Activated CD8-positive, alpha-beta memory T cell treated with anti-CD3 and anti-CD28 coated beads, Interleukin-2, amount 10 ng/mL, durations not matched to agents 7 days and 5 days (primary cell): Measurements from ENCODE around the gene PAK5. TPM values are rescaled to one million over a fixed set of nuclear protein-coding genes. Genes with fewer than 3 reads are reported as not detected.

Experiments used
- ATAC-seq: fragments of 150-1000 bp; cut with Tn5 transposase; one replicate; pipeline ENCODE4 v1.10.0; 2021; ENCODE audit warnings: moderate library complexity
- CTCF ChIA-PET: fragments of 350-600 bp; sonication (Branson Sonifier 250); formaldehyde crosslinking; loops from one replicate; lab custom pipeline; 2021; ENCODE audit warnings: antibody characterized with exemption; lab: Charles Lee
- DNase-seq: peaks from one replicate; pipeline ENCODE4 v3.0.0-alpha.2; 2020
- H3K27ac Mint-ChIP-seq: one replicate; pipeline ENCODE4 v1.8.0; 2021; ENCODE audit warnings: mild to moderate bottlenecking, mixed read lengths
- H3K27me3 Mint-ChIP-seq: one replicate; pipeline ENCODE4 v1.8.0; 2021; ENCODE audit warnings: mixed read lengths
- H3K36me3 Mint-ChIP-seq: one replicate; pipeline ENCODE4 v1.8.0; 2021; ENCODE audit warnings: mild to moderate bottlenecking, mixed read lengths
- H3K4me1 Mint-ChIP-seq: one replicate; pipeline ENCODE4 v1.8.0; 2021; ENCODE audit warnings: mixed read lengths
- H3K4me3 Mint-ChIP-seq: one replicate; pipeline ENCODE4 v1.8.0; 2021; ENCODE audit warnings: mild to moderate bottlenecking, moderate library complexity, mixed read lengths
- H3K9me3 Mint-ChIP-seq: one replicate; pipeline ENCODE4 v1.8.0; 2022; ENCODE audit warnings: low read depth, mixed read lengths
- total RNA-seq, 2 experiments: library from RNA; stranded (reverse); gene quantifications; one replicate each; pipeline ENCODE4 v1.2.3, GENCODE V29; 2021

PAK5 gene
- not detected for total RNA-seq

- peaks cover 18% of the 10 kb centered on the region for H3K27me3 Mint-ChIP-seq
- no peaks in the 10 kb centered on the region for H3K36me3 Mint-ChIP-seq
- no peak within 1 kb of the TSS for H3K27ac Mint-ChIP-seq
- ATAC-seq = no peak
- H3K4me1 Mint-ChIP-seq = no peaks in the 10 kb centered on the region
- no peaks in the 10 kb centered on the region for H3K9me3 Mint-ChIP-seq
- no peak for DNase-seq
- CTCF ChIA-PET = no interaction called here
- no peak within 1 kb of the TSS for H3K4me3 Mint-ChIP-seq
These were observed at the start of gene PAK5 for GRCh38 chr20:9838378-9839295. PAK5 (minus strand) TSS chr20:9839076; CDS start chr20:9644328, 194,748 bp downstream.

- ATAC-seq = no peak
- H3K27ac Mint-ChIP-seq = no peak overlapping the region
These were observed 48.8 kb upstream of the PAK5 start for GRCh38 chr20:9887706-9888105.

GRCh38 chr20:9886227-9886626, 47.4 kb upstream of the PAK5 start:
- Mint-ChIP-seq H3K4me3 (no peak overlapping the region), H3K27ac (no peak overlapping the region)
- no peak for ATAC-seq

More at GRCh38 chr20:9887706-9888105, 48.8 kb upstream of the PAK5 start:
- Mint-ChIP-seq H3K27me3 (no peaks in the 10 kb centered on the region), H3K9me3 (no peaks in the 10 kb centered on the region), H3K4me3 (no peak overlapping the region), H3K36me3 (no peaks in the 10 kb centered on the region), H3K4me1 (peaks cover 4% of the 10 kb centered on the region)
- DNase-seq = no peak
- CTCF ChIA-PET = interaction anchor here (0.7 kb wide), 1 partner anchor 25 kb away, joined by 3 read pairs; no protein-coding TSS in a partner anchor

GRCh38 chr20:9884666-9885065, 45.8 kb upstream of the PAK5 start:
- CTCF ChIA-PET = no interaction called here
- Mint-ChIP-seq H3K4me1 (peaks cover 4% of the 10 kb centered on the region), H3K27me3 (no peaks in the 10 kb centered on the region), H3K4me3 (no peak overlapping the region), H3K27ac (no peak overlapping the region), H3K9me3 (no peaks in the 10 kb centered on the region), H3K36me3 (no peaks in the 10 kb centered on the region)
- ATAC-seq (no peak), DNase-seq (no peak)

More at GRCh38 chr20:9886227-9886626, 47.4 kb upstream of the PAK5 start:
- Mint-ChIP-seq H3K9me3 (no peaks in the 10 kb centered on the region), H3K27me3 (no peaks in the 10 kb centered on the region), H3K36me3 (no peaks in the 10 kb centered on the region), H3K4me1 (peaks cover 4% of the 10 kb centered on the region)
- CTCF ChIA-PET = no interaction called here
- no peak for DNase-seq

GRCh38 chr20:9884061-9884460, 45.2 kb upstream of the PAK5 start:
- no peak for ATAC-seq
- DNase-seq = no peak
- H3K27me3 Mint-ChIP-seq = no peaks in the 10 kb centered on the region
- no peaks in the 10 kb centered on the region for H3K36me3 Mint-ChIP-seq
- H3K27ac Mint-ChIP-seq = no peak overlapping the region
- CTCF ChIA-PET = interaction anchor here (0.8 kb wide), 1 partner anchor 267 kb away, joined by 3 read pairs; no protein-coding TSS in a partner anchor
- no peaks in the 10 kb centered on the region for H3K4me1 Mint-ChIP-seq
- no peaks in the 10 kb centered on the region for H3K9me3 Mint-ChIP-seq
- H3K4me3 Mint-ChIP-seq = no peak overlapping the region

GRCh38 chr20:9877932-9878495, 39.1 kb upstream of the PAK5 start:
- CTCF ChIA-PET = no interaction called here
- Mint-ChIP-seq H3K4me3 (no peak overlapping the region), H3K4me1 (no peaks in the 10 kb centered on the region), H3K36me3 (no peaks in the 10 kb centered on the region), H3K27ac (no peak overlapping the region), H3K9me3 (no peaks in the 10 kb centered on the region), H3K27me3 (no peaks in the 10 kb centered on the region)
- ATAC-seq (no peak), DNase-seq (no peak)

- no peaks in the 10 kb centered on the region for H3K36me3 Mint-ChIP-seq
- no peak overlapping the region for H3K4me3 Mint-ChIP-seq
- H3K27me3 Mint-ChIP-seq = no peaks in the 10 kb centered on the region
- H3K4me1 Mint-ChIP-seq = no peaks in the 10 kb centered on the region
- no peaks in the 10 kb centered on the region for H3K9me3 Mint-ChIP-seq
- H3K27ac Mint-ChIP-seq = no peak overlapping the region
- DNase-seq (no peak), ATAC-seq (no peak)
- CTCF ChIA-PET = no interaction called here
These were observed 28.5 kb upstream of the PAK5 start for GRCh38 chr20:9867196-9867980.

GRCh38 chr20:9852566-9852965, 13.7 kb upstream of the PAK5 start:
- Mint-ChIP-seq H3K27ac (no peak overlapping the region), H3K27me3 (no peaks in the 10 kb centered on the region), H3K9me3 (no peaks in the 10 kb centered on the region), H3K4me1 (no peaks in the 10 kb centered on the region), H3K4me3 (no peak overlapping the region), H3K36me3 (no peaks in the 10 kb centered on the region)
- DNase-seq (no peak), ATAC-seq (no peak)
- CTCF ChIA-PET = no interaction called here

- no peak for DNase-seq
- H3K27ac Mint-ChIP-seq = no peak overlapping the region
- H3K9me3 Mint-ChIP-seq = no peaks in the 10 kb centered on the region
- CTCF ChIA-PET = no interaction called here
- H3K27me3 Mint-ChIP-seq = peaks cover 18% of the 10 kb centered on the region
- no peaks in the 10 kb centered on the region for H3K36me3 Mint-ChIP-seq
- H3K4me3 Mint-ChIP-seq = no peak overlapping the region
- ATAC-seq = no peak
- H3K4me1 Mint-ChIP-seq = no peaks in the 10 kb centered on the region
These were observed 750 bp upstream of the PAK5 start for GRCh38 chr20:9839626-9840025.

GRCh38 chr20:9838035-9838377, 870 bp downstream of the PAK5 start:
- ATAC-seq = no peak
- Mint-ChIP-seq H3K27me3 (peaks cover 18% of the 10 kb centered on the region), H3K4me3 (no peak overlapping the region), H3K27ac (no peak overlapping the region), H3K9me3 (no peaks in the 10 kb centered on the region), H3K36me3 (no peaks in the 10 kb centered on the region), H3K4me1 (no peaks in the 10 kb centered on the region)
- DNase-seq = no peak
- CTCF ChIA-PET = no interaction called here

- Mint-ChIP-seq H3K27ac (no peak overlapping the region), H3K4me1 (no peaks in the 10 kb centered on the region), H3K36me3 (no peaks in the 10 kb centered on the region), H3K27me3 (peaks cover 18% of the 10 kb centered on the region), H3K9me3 (no peaks in the 10 kb centered on the region), H3K4me3 (no peak overlapping the region)
- CTCF ChIA-PET = no interaction called here
- ATAC-seq = no peak
- DNase-seq = no peak
These were observed 1.2 kb downstream of the PAK5 start for GRCh38 chr20:9837634-9838033.

- no peaks in the 10 kb centered on the region for H3K36me3 Mint-ChIP-seq
- DNase-seq = no peak
- no peaks in the 10 kb centered on the region for H3K4me1 Mint-ChIP-seq
- ATAC-seq = no peak
- CTCF ChIA-PET = no interaction called here
- no peaks in the 10 kb centered on the region for H3K9me3 Mint-ChIP-seq
- H3K27ac Mint-ChIP-seq = no peak overlapping the region
- peaks cover 18% of the 10 kb centered on the region for H3K27me3 Mint-ChIP-seq
- no peak overlapping the region for H3K4me3 Mint-ChIP-seq
These were observed 3.6 kb downstream of the PAK5 start for GRCh38 chr20:9835302-9835701.

GRCh38 chr20:9831032-9831431, 7.8 kb downstream of the PAK5 start:
- Mint-ChIP-seq H3K4me1 (no peaks in the 10 kb centered on the region), H3K4me3 (no peak overlapping the region), H3K36me3 (no peaks in the 10 kb centered on the region), H3K27ac (no peak overlapping the region), H3K9me3 (no peaks in the 10 kb centered on the region), H3K27me3 (no peaks in the 10 kb centered on the region)
- CTCF ChIA-PET = no interaction called here
- ATAC-seq = no peak
- DNase-seq = no peak
